Lung (tissue), 12 donors: ENCODE data around the gene ZNF552. TPM values are rescaled to one million over a fixed set of nuclear protein-coding genes. Genes with fewer than 3 reads are reported as not detected.
"Not testable (repeated sequence)": the region's sequence is repeated elsewhere in the genome, so short reads cannot be mapped to it uniquely, and the experiment has no call there.

Experiments used
- ATAC-seq: fragments of 200-7000 bp; cut with Tn5 transposase; one replicate; pipeline ENCODE4 v1.9.1; 2020; ENCODE audit warnings: moderate number of reproducible peaks; ENCODE audit not compliant: insufficient read depth, low FRiP score
- DNase-seq, 3 donors: peaks; one replicate each; pipeline ENCODE4 v3.0.0-alpha.2; 2013 to 2017
- H3K27ac ChIP-seq, 2 donors: one replicate each; pipeline ENCODE4 v1.5.1; 2013; ENCODE audit warnings: mild to moderate bottlenecking in 2 of 2, moderate library complexity in 2 of 2, control low read depth in 1 of 2, inconsistent platforms in 1 of 2, low read depth in 1 of 2, low read length in 1 of 2
- H3K27me3 ChIP-seq, 3 donors: one replicate each; pipeline ENCODE4 v1.5.1; 2013; ENCODE audit warnings: low read length in 2 of 3; ENCODE audit not compliant: control insufficient read depth in 3 of 3, insufficient read depth in 3 of 3
- H3K36me3 ChIP-seq, 4 donors: one replicate each; pipeline ENCODE4 v1.5.1; 2013; ENCODE audit warnings: low read length in 4 of 4, mild to moderate bottlenecking in 1 of 4, moderate library complexity in 1 of 4; ENCODE audit not compliant: control insufficient read depth in 4 of 4, insufficient read depth in 4 of 4
- H3K4me1 ChIP-seq, 5 donors: one replicate each; pipeline ENCODE4 v1.5.1; 2013; ENCODE audit warnings: low read length in 5 of 5, mild to moderate bottlenecking in 2 of 5, moderate library complexity in 1 of 5; ENCODE audit not compliant: control insufficient read depth in 5 of 5, insufficient read depth in 5 of 5
- H3K4me3 ChIP-seq: one replicate; pipeline ENCODE4 v1.5.1; 2013; ENCODE audit warnings: mild to moderate bottlenecking, control low read depth, moderate library complexity
- H3K9ac ChIP-seq, 2 donors: one replicate each; pipeline ENCODE4 v1.5.1; 2013; ENCODE audit warnings: low read length in 2 of 2, control low read depth in 1 of 2; ENCODE audit not compliant: insufficient read depth in 1 of 2
- H3K9me3 ChIP-seq, 4 donors: one replicate each; pipeline ENCODE4 v1.5.1; 2013; ENCODE audit warnings: low read length in 3 of 4, mild to moderate bottlenecking in 1 of 4, moderate library complexity in 1 of 4; ENCODE audit not compliant: control insufficient read depth in 4 of 4, insufficient read depth in 3 of 4
- WGBS, 2 donors: extraction: QIAGEN DNeasy Blood & Tissue Kit; methylation state at CpG; one replicate each; pipeline ENCODE4 v1.1.7; 2013; 5-methylcytosine and 5-hydroxymethylcytosine counted together
- polyA plus RNA-seq, 2 donors: library from polyadenylated mRNA; stranded (reverse); fragments of 200-250 nt; gene quantifications; one replicate each; pipeline ENCODE4 v1.2.1, GENCODE V29; 2013
- total RNA-seq, 2 donors: library from RNA; depleted of rRNA in 1 of 2; stranded (reverse); fragments of >200 nt in 1 of 2; gene quantifications; one replicate each; pipeline ENCODE4 v1.2.1, GENCODE V29; 2014 to 2021
- TF ChIP-seq, protein P1 (sequence below): IDR thresholded peaks from 2 replicates; pipeline ENCODE4 v1.5.1; 2012; ENCODE audit warnings: mild to moderate bottlenecking; ENCODE audit errors: control extremely low read depth, extremely low read depth
- donor health status: control.
- donor health status: control.
- donor health status: Bipolar disorder and iron deficiency.
- donor health status: healthy.
- donor health status: DM: yes; HTN: yes; CAD: no.

The ZNF552 gene
- total and polyA plus RNA-seq, 4 donors: 5.9 to 44.1 (median 11.2) TPM

DNA sequence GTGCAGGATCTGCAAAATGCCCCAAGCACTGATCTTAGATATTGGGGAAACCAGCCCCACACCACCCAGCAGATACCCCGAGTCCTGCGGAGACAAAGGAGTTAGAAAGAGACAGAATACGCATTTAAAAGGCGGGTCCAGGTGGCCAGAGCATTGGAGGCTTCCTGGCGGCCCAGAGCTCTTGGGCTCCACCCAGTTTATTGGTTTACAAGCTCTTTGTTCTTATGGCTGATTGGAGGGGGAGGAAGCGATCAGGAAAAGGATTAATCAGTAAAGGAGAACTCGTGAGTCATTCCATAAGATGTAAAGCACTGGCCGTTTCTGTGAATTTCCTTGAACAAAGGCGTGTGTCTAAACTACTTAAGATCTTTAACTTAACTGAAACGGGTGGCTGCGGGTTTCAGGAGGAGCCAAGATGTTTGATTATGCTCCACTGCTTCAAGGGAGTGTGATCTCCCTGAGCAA is 35.9 kb upstream of the ZNF552 start:
- Histone ChIP-seq H3K4me1 (peaks cover 0 to 14% (median 9%) of the 10 kb centered on the region in 5 donors), H3K4me3 (peak overlapping the region; percentile 71), H3K27me3 (no peaks in the 10 kb centered on the region), H3K9me3 (peaks cover 0 to 14% (median 0%) of the 10 kb centered on the region in 4 donors), H3K36me3 (peaks cover 0 to 12% (median 4%) of the 10 kb centered on the region in 4 donors), H3K9ac (peak overlapping the region; percentile 65 to 68), H3K27ac (peak overlapping the region; percentile 5 to 66)
- ATAC-seq (no peak), DNase-seq (peak in 1 of 3 donors; percentile 31)
- WGBS, 2 donors: 18 to 34% methylated on average over 11 of the region's 11 CpGs
- TF ChIP-seq, protein P1, sequence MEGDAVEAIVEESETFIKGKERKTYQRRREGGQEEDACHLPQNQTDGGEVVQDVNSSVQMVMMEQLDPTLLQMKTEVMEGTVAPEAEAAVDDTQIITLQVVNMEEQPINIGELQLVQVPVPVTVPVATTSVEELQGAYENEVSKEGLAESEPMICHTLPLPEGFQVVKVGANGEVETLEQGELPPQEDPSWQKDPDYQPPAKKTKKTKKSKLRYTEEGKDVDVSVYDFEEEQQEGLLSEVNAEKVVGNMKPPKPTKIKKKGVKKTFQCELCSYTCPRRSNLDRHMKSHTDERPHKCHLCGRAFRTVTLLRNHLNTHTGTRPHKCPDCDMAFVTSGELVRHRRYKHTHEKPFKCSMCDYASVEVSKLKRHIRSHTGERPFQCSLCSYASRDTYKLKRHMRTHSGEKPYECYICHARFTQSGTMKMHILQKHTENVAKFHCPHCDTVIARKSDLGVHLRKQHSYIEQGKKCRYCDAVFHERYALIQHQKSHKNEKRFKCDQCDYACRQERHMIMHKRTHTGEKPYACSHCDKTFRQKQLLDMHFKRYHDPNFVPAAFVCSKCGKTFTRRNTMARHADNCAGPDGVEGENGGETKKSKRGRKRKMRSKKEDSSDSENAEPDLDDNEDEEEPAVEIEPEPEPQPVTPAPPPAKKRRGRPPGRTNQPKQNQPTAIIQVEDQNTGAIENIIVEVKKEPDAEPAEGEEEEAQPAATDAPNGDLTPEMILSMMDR: no peak

DNA sequence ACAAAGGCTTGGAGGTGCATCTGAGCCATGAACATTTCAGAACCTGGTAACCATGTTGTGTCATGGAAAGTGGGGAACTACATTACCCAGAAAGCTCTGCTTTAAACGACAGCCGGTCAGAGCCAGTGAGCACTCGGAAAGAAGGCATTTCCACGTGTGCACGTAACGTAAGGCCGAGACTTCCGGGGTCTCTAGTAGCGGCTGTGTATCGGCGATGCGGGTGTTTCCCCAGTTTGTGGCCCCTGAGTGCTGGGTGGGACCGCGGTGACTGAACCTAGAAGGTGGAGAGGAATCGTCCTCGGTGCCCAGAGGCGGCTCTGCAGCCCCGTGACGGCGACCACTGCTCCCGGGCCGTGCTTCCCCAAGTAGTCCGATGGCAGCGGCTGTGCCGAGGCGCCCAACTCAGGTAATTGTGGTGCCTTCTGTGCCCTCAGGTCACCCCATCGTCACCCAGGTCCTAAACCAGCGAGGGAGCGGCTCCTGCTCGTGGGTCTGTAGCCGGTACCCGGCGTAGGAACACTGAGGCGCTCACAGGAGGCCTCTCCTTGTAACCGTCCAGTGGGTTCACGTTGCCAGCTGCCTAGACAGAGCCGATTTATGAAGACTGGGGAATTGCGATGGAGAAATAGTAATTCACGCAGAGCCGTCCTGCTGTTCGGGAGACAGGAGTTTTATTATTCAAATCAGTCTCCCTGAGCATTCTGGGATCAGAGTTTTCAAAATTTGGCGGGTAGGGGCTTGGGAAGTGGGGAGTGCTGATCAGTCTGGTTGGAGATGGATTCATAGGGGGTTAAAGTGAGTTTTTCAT is 35.2 kb upstream of the ZNF552 start, which contains the start of gene ZNF587:
TSS of gene ZNF587 (plus strand) at position 194 of the 808 bp plus-strand sequence. CDS start at position 374, 180 bp downstream.
- DNase-seq: peak; percentile 76 to 91 (median 90)
- H3K27ac ChIP-seq: peak within 1 kb of the TSS; percentile 48 to 66
- 0 to 1% methylated on average over 42 of the region's 42 CpGs for WGBS, 2 donors
- peak within 1 kb of the TSS; percentile 71 for H3K4me3 ChIP-seq
- peak; percentile 96 for ATAC-seq
- peaks cover 0 to 12% (median 0%) of the 10 kb centered on the region in 4 donors for H3K9me3 ChIP-seq
- H3K9ac ChIP-seq: peak within 1 kb of the TSS; percentile 65 to 68
- peaks cover 2 to 12% (median 6%) of the 10 kb centered on the region in 4 donors for H3K36me3 ChIP-seq
- not testable (repeated sequence) for H3K27me3 ChIP-seq
- H3K4me1 ChIP-seq: peaks cover 0 to 14% (median 9%) of the 10 kb centered on the region in 5 donors

DNA sequence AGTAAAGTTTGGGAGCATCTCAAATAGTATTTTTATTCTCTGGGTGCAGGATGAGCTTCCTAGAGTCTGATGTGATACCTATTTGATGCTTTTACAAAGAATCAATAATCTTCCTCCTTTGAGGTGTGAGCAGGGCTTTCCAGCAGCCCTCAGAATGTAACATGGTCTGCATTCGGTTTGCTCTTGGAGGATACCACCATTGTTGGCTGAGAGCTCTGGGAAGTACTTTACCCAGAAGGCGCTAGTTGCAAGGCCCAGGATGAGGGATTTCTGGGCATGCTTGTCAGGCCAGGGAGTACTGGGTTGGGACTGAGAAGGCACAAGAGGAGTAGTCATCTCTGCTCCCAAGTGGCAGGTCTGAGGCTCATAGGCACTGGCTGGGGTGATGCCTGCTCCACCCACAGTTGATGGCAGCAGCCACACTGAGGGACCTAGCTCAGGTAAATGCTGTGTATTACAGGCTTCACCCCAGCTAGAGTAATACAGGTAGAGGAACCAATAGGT is 34.5 kb upstream of the ZNF552 start:
- not testable (repeated sequence) for H3K27me3 ChIP-seq, H3K27ac ChIP-seq, ATAC-seq, H3K9ac ChIP-seq, H3K4me3 ChIP-seq, DNase-seq
- peaks cover 0 to 14% (median 9%) of the 10 kb centered on the region in 5 donors for H3K4me1 ChIP-seq
- WGBS, 2 donors: 92 to 98% methylated on average over 2 of the region's 2 CpGs
- peaks cover 0 to 14% (median 0%) of the 10 kb centered on the region in 4 donors for H3K9me3 ChIP-seq
- H3K36me3 ChIP-seq: peaks cover 2 to 11% (median 6%) of the 10 kb centered on the region in 4 donors

DNA sequence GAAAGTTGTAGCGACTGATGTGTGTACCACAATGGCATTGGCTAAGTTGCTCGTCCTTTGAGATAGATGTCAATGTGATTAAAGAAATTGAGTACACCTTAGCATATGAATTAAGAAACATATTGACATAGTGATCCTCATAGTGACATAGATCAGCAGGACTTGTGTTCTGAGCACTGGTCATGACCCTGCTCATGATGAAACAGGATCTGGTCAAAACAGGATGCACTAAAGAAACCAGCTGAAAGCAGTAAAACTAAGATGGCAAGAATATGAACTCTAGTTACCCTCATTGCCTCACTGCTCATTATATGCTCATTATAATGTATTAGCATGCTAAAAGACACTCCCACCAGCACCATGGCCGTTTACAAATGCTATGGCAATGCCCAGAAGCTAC is 32.5 kb upstream of the ZNF552 start:
- H3K27ac ChIP-seq: not testable (repeated sequence)
- 73 to 78% methylated on average over 3 of the region's 3 CpGs for WGBS, 2 donors

More for the DNA sequence above, 32.5 kb upstream of the ZNF552 start:
- Histone ChIP-seq H3K36me3 (peaks cover 2 to 11% (median 5%) of the 10 kb centered on the region in 4 donors), H3K4me1 (peaks cover 0 to 15% (median 9%) of the 10 kb centered on the region in 5 donors), H3K9me3 (peaks cover 0 to 15% (median 0%) of the 10 kb centered on the region in 4 donors)
- DNase-seq: peak in 2 of 3 donors; percentile 22 to 29
- not testable (repeated sequence) for H3K9ac ChIP-seq, H3K4me3 ChIP-seq, ATAC-seq, H3K27me3 ChIP-seq
